ENCODE measurements around the gene PRDX4.

DNA sequence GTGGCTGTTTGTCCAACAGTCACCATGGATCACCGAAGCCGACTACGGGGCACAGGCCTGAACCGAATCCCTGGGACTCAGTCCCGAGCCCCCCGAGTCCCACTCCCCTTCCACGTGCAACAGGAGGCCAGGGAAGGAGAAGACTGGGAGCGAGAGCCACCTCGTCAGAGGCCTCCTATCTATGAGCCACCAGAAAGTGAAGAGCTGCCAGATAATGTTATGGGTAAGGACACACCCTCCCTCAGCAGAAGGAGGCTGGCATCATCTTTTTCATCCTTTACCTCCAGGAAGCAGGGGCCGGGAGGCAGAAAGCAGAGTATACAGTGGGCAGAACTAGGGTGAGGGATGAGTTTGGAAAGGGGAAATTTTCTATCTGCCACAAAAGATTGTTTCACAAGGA lies 2.8 kb upstream of the PRDX4 start:
- TF ChIP-seq CTCF (conservative IDR thresholded peaks at IDR 0.05; ENCODE audit: low read depth, low read length) = no peak
- no peak for TF ChIP-seq EZH2 (IDR thresholded peaks at IDR 0.05; ENCODE audit: low read length, unreplicated experiment)
